ENCODE data around the gene CYS1. TPM values are rescaled to one million over a fixed set of nuclear protein-coding genes. Genes with fewer than 3 reads are reported as not detected.

The CYS1 gene
- polyA plus RNA-seq, 1 experiment: 2.5 TPM

DNA sequence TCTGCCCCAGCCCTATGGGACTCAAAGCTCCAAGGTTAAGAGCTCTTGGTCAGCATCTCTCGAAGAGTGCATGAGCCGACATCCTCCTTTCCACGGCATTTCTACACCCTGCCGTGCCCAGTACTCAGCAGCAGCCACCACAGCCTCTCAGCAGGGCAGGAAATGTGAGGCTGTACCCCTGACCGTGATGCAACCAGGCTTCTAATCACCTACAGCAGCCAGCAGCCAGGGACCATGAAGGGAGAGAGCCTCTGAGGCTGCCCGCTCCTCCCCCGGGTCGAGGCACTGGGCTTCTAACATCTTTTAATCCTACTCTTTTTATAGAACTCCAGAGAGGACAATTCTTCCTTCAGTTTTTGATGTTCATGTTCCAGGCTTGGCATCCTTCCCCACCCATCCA, 6.5 kb downstream of the CYS1 start:
- TF ChIP-seq, protein P1, sequence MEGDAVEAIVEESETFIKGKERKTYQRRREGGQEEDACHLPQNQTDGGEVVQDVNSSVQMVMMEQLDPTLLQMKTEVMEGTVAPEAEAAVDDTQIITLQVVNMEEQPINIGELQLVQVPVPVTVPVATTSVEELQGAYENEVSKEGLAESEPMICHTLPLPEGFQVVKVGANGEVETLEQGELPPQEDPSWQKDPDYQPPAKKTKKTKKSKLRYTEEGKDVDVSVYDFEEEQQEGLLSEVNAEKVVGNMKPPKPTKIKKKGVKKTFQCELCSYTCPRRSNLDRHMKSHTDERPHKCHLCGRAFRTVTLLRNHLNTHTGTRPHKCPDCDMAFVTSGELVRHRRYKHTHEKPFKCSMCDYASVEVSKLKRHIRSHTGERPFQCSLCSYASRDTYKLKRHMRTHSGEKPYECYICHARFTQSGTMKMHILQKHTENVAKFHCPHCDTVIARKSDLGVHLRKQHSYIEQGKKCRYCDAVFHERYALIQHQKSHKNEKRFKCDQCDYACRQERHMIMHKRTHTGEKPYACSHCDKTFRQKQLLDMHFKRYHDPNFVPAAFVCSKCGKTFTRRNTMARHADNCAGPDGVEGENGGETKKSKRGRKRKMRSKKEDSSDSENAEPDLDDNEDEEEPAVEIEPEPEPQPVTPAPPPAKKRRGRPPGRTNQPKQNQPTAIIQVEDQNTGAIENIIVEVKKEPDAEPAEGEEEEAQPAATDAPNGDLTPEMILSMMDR (IDR thresholded peaks at IDR 0.05; ENCODE audit: insufficient read depth, low read depth, low read length): no peak
- no peaks in the 10 kb centered on the region for H3K36me3 ChIP-seq (ENCODE audit: control insufficient read depth, insufficient read depth, low read length)
- CTCF ChIA-PET: interaction anchor here (0.7 to 9.9 kb wide), 10 partner anchors 9 to 587 kb away, joined by 3 to 192 read pairs (median 21); no protein-coding TSS in a partner anchor
- H3K27me3 ChIP-seq (ENCODE audit: control insufficient read depth, insufficient read depth, low read length): 0 out of 2 replicates have a peak, but pooled peaks cover 2% of the 10 kb centered on the region
- POLR2A ChIA-PET: no interaction called here
- DNase-seq (ENCODE audit: low read depth): no peak
- H3K4me3 ChIP-seq (ENCODE audit: low read depth, low read length): no peak overlapping the region

DNA sequence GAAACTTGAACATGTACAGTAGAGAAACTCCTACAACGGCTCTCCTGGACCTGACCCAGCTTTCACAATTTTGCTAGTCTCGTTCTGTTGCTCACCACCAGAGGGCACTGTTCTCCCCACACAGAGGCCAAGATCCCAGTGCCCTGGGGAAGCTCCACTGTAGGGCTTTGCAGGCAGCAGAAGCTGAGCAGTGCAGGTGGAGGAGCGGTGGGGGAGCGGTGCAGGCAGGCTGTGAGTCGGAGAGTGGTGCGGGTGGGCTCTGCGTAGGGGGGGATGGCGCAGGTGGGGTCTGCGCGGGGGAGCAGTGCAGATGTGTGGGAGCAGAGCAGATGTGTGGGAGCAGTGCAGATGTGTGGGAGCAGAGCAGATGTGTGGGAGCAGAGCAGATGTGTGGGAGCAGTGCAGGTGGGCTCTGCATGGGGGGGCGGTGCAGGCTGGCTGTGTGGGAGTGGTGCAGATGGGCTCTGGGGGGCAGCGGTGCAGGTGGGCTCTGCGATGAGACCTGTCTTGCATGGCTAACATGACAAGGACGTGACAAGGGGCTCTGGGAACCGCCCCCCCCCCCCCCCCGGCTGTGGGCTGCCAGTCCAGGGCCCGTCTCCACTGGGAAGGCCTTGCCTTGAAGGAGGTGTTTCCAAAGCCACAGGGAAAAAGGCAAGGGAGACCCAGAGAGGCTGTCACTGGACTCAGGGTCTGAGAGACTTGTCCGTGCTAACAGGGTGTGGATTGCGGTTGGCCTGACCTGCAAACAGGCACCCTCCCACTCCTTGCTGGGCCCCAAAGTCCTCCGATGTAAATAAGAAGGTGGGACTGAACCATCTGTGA, 7.3 kb downstream of the CYS1 start:
- H3K4me3 ChIP-seq (ENCODE audit: low read depth, low read length): no peak overlapping the region
- H3K36me3 ChIP-seq (ENCODE audit: control insufficient read depth, insufficient read depth, low read length): no peaks in the 10 kb centered on the region
- TF ChIP-seq, protein P1 (IDR thresholded peaks at IDR 0.05; ENCODE audit: insufficient read depth, low read depth, low read length): peak; percentile 93
- POLR2A ChIA-PET: interaction anchor here (0.6 kb wide), 1 partner anchor 218 kb away, joined by 10 read pairs; no protein-coding TSS in a partner anchor
- CTCF ChIA-PET: interaction anchor here (0.6 to 9.9 kb wide), 37 partner anchors 9 to 595 kb away, joined by 3 to 192 read pairs (median 4); partner anchors contain the start of gene HPCAL1
- 0 out of 2 replicates have a peak, but pooled peaks cover 2% of the 10 kb centered on the region for H3K27me3 ChIP-seq (ENCODE audit: control insufficient read depth, insufficient read depth, low read length)
- DNase-seq (ENCODE audit: low read depth): no peak

DNA sequence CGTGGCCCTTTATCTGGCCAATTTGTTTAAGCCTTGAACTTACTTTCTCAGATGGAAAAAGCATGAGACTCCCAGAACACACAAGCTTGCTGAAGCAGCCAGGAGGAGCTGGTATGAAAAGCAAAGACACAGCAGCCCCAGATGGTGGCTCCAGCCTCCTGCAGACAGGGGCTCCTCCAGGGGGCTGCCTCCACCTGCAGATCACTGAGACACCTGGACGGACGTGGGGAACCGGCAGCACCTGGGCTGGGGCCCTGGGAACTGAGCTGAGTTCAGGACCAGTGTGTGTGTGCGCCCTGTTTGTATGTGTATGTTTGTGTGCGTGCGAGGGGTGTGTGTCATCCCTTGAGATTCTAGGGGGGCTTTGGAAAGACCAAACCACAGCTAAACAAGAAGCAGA, 8.6 kb downstream of the CYS1 start:
- no peak for DNase-seq (ENCODE audit: low read depth)
- TF ChIP-seq, protein P1 (IDR thresholded peaks at IDR 0.05; ENCODE audit: insufficient read depth, low read depth, low read length): no peak
- CTCF ChIA-PET: interaction anchor here (0.6 to 9.9 kb wide), 22 partner anchors 8 to 596 kb away, joined by 3 to 192 read pairs (median 8); partner anchors contain the start of gene HPCAL1

DNA sequence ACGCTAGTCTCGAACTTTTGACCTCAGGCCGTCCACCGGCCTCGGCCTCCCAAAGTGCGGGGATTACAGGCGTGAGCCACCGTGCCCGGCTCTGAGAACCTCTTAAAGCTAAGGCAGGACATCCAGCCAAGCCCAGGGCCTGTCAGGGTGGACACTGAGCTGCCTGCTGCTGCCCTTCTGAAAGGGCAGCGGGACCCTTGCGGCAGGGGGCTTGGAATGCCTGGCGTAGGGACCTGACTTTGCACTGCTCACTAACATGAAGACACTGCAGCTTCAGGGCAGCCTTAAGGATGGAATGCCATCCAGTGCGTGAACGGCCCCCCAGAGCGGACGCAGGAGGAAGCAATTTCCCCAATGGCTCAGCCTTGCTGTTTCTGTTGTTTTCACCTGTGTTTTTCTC, 9.0 kb downstream of the CYS1 start:
- DNase-seq (ENCODE audit: low read depth): no peak
- ChIA-PET CTCF (interaction anchor here (0.6 to 9.9 kb wide), 18 partner anchors 8 to 588 kb away, joined by 3 to 192 read pairs (median 8); no protein-coding TSS in a partner anchor), POLR2A (interaction anchor here (0.7 kb wide), 1 partner anchor 122 kb away, joined by 3 read pairs; no protein-coding TSS in a partner anchor)
- no peaks in the 10 kb centered on the region for H3K27me3 ChIP-seq (ENCODE audit: control insufficient read depth, insufficient read depth, low read length)
- H3K4me3 ChIP-seq (ENCODE audit: low read depth, low read length): no peak overlapping the region
- TF ChIP-seq, protein P1 (IDR thresholded peaks at IDR 0.05; ENCODE audit: insufficient read depth, low read depth, low read length): no peak
- H3K36me3 ChIP-seq (ENCODE audit: control insufficient read depth, insufficient read depth, low read length): no peaks in the 10 kb centered on the region

More for the DNA sequence above, 8.6 kb downstream of the CYS1 start:
- Histone ChIP-seq H3K27me3 (ENCODE audit: control insufficient read depth, insufficient read depth, low read length) (no peaks in the 10 kb centered on the region), H3K4me3 (ENCODE audit: low read depth, low read length) (no peak overlapping the region), H3K36me3 (ENCODE audit: control insufficient read depth, insufficient read depth, low read length) (no peaks in the 10 kb centered on the region)
- POLR2A ChIA-PET: interaction anchor here (0.7 kb wide), 1 partner anchor 122 kb away, joined by 3 read pairs; no protein-coding TSS in a partner anchor

DNA sequence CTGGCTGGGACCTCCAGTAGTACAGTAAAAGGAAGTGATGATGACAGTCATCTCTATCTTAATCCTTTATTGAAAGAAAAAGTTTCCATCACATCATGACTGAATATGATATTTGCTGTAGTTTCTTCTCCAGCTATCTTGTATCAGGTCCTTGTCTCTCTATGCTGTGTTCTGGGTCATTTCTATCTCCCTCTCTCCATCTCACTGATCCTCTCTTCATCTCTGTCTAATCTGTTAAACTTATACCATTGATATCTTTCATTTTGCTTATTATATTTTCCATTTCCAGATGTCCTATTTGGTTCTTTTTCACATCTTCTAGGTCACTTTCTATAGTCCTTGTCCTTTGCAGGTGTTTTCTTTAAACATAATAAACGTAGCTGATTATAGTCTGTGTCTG, 12.3 kb downstream of the CYS1 start:
- TF ChIP-seq, protein P1 (IDR thresholded peaks at IDR 0.05; ENCODE audit: insufficient read depth, low read depth, low read length): no peak
- ChIA-PET POLR2A (no interaction called here), CTCF (interaction anchor here (1.7 to 9.9 kb wide), 4 partner anchors 9 to 367 kb away, joined by 4 to 192 read pairs (median 6); no protein-coding TSS in a partner anchor)
- Histone ChIP-seq H3K27me3 (ENCODE audit: control insufficient read depth, insufficient read depth, low read length) (no peaks in the 10 kb centered on the region), H3K4me3 (ENCODE audit: low read depth, low read length) (no peak overlapping the region), H3K36me3 (ENCODE audit: control insufficient read depth, insufficient read depth, low read length) (no peaks in the 10 kb centered on the region)
- no peak for DNase-seq (ENCODE audit: low read depth)

Measured in BJ (cell line).